Cardiac muscle cell (in vitro differentiated cells and primary cell): ENCODE measurements around the gene B3GAT1. TPM values are rescaled to one million over a fixed set of nuclear protein-coding genes. Genes with fewer than 3 reads are reported as not detected.
A peak's percentile ranks its signal among the peaks of the same experiment; 100 is the strongest.

ENCODE experiments used
- DNase-seq, 2 donors: peaks; one replicate each; pipeline versions ENCODE4 v3.0.0 to v3.0.0-alpha.2; 2010 to 2017; ENCODE audit warnings: low read depth in 1 of 2, low spot score in 1 of 2
- H3K27ac ChIP-seq: fragments of 200-600 bp; sonication (generic); 2 replicates; pipeline ENCODE4 v1.5.1; 2016
- H3K27me3 ChIP-seq: fragments of 200-600 bp; sonication (generic); 2 replicates; pipeline ENCODE4 v1.6.0; 2016; ENCODE audit warnings: control low read depth
- H3K36me3 ChIP-seq: fragments of 200-600 bp; sonication (generic); 2 replicates; pipeline ENCODE4 v1.5.1; 2016; ENCODE audit warnings: control low read depth
- H3K4me1 ChIP-seq: fragments of 200-600 bp; sonication (generic); 2 replicates; pipeline ENCODE4 v1.8.1; 2017; ENCODE audit warnings: low read depth, mild to moderate bottlenecking, mixed run types
- H3K4me3 ChIP-seq: fragments of 200-600 bp; sonication (generic); 2 replicates; pipeline ENCODE4 v1.5.1; 2016; ENCODE audit warnings: mild to moderate bottlenecking
- H3K9me3 ChIP-seq: fragments of 200-600 bp; sonication (generic); 2 replicates; pipeline ENCODE4 v1.5.1; 2017; ENCODE audit warnings: low read depth, mild to moderate bottlenecking, control low read depth
- CTCF ChIP-seq: IDR thresholded peaks from 2 replicates; pipeline ENCODE4 v1.5.1; 2012; ENCODE audit warnings: low read depth, mild to moderate bottlenecking, low read length
- polyA plus RNA-seq: library from polyadenylated mRNA; unstranded; fragments of >200 nt; fragmentation: Nextera tagmentation; extraction: Ambion mirVana; gene quantifications from 2 replicates; pipeline ENCODE4 v1.2.1, GENCODE V29; 2016
- total RNA-seq: library from RNA; depleted of rRNA; stranded (reverse); fragments of >200 nt; gene quantifications from 2 replicates; pipeline ENCODE4 v1.2.3, GENCODE V29; 2016

The B3GAT1 gene
- total and polyA plus RNA-seq, 2 experiments from 2014 or later, result 1.5 TPM; not detected in 1

GRCh38 chr11:134397304-134398078 lies 14.6 kb downstream of the B3GAT1 start:
- H3K4me1 ChIP-seq, result no peaks in the 10 kb centered on the region
- H3K9me3 ChIP-seq, result no peaks in the 10 kb centered on the region
- no peaks in the 10 kb centered on the region for H3K36me3 ChIP-seq
- H3K4me3 ChIP-seq, result no peak overlapping the region
- no peak overlapping the region for H3K27ac ChIP-seq
- H3K27me3 ChIP-seq, result no peaks in the 10 kb centered on the region
- no peak for TF ChIP-seq CTCF
- no peak for DNase-seq

- Histone ChIP-seq H3K4me3 (no peak overlapping the region), H3K36me3 (no peaks in the 10 kb centered on the region), H3K9me3 (no peaks in the 10 kb centered on the region), H3K27ac (no peak overlapping the region), H3K27me3 (no peaks in the 10 kb centered on the region), H3K4me1 (no peaks in the 10 kb centered on the region)
- DNase-seq, result no peak
- TF ChIP-seq CTCF, result no peak
Measured at GRCh38 chr11:134395002-134395401, 17.0 kb downstream of the B3GAT1 start.

GRCh38 chr11:134394311-134394710 lies 17.7 kb downstream of the B3GAT1 start:
- Histone ChIP-seq H3K9me3 (no peaks in the 10 kb centered on the region), H3K4me1 (no peaks in the 10 kb centered on the region), H3K4me3 (no peak overlapping the region), H3K27ac (no peak overlapping the region), H3K27me3 (no peaks in the 10 kb centered on the region), H3K36me3 (no peaks in the 10 kb centered on the region)
- no peak for DNase-seq
- TF ChIP-seq CTCF, result no peak

GRCh38 chr11:134393638-134394037 lies 18.4 kb downstream of the B3GAT1 start:
- no peaks in the 10 kb centered on the region for H3K27me3 ChIP-seq
- H3K9me3 ChIP-seq, result no peaks in the 10 kb centered on the region
- no peaks in the 10 kb centered on the region for H3K4me1 ChIP-seq
- no peak overlapping the region for H3K27ac ChIP-seq
- TF ChIP-seq CTCF, result peak; percentile 4
- H3K36me3 ChIP-seq, result no peaks in the 10 kb centered on the region
- H3K4me3 ChIP-seq, result no peak overlapping the region
- peak in 1 of 2 donors; percentile 42 for DNase-seq

- Histone ChIP-seq H3K36me3 (no peaks in the 10 kb centered on the region), H3K27ac (no peak overlapping the region), H3K9me3 (no peaks in the 10 kb centered on the region), H3K4me3 (no peak overlapping the region), H3K27me3 (no peaks in the 10 kb centered on the region), H3K4me1 (no peaks in the 10 kb centered on the region)
- TF ChIP-seq CTCF, result no peak
- DNase-seq, result no peak
Measured at GRCh38 chr11:134392953-134393615, 19.0 kb downstream of the B3GAT1 start.
